K562 (cell line): ENCODE measurements around the gene ANKRD44. TPM values are rescaled to one million over a fixed set of nuclear protein-coding genes. Genes with fewer than 3 reads are reported as not detected.

ENCODE experiments used
- ATAC-seq: fragments of 200-7000 bp; cut with Tn5 transposase; 3 replicates; pipeline ENCODE4 v1.9.1; 2020; ENCODE audit warnings: moderate library complexity
- BruUV-seq: library from RNA; stranded (reverse); fragments of 400-500 nt; replicated peaks from 2 replicates; lab custom pipeline; 2021; lab: Mats Ljungman, UMichigan
- CTCF ChIA-PET: fragments of 300-600 bp; formaldehyde crosslinking; extraction: SDS; loops from one replicate; lab custom pipeline; 2021; ENCODE audit warnings: low intra/inter-chr PET ratio; lab: Yijun Ruan, JAX
- POLR2A ChIA-PET: fragments of 300-600, 350-650 bp; sonication (Branson Sonifier 250); formaldehyde crosslinking; extraction: SDS; loops from one replicate; lab custom pipeline; 2021; ENCODE audit warnings: antibody characterized with exemption, inconsistent platforms; lab: Yijun Ruan, JAX
- DNase-seq, 4 experiments: peaks; one replicate each; pipeline versions ENCODE4 v3.0.0 to v3.0.0-alpha.2; 2011 to 2018; ENCODE audit warnings: low spot score in 3 of 4, mixed read lengths in 3 of 4; ENCODE audit errors: extremely low read depth in 1 of 4
- FAIRE-seq: peaks from 2 replicates; lab custom pipeline; 2011; peaks lifted over from hg19 to GRCh38; lab: Jason Lieb, UNC
- H2AFZ ChIP-seq: 2 replicates; pipeline ENCODE4 v1.6.0; 2011; ENCODE audit warnings: low read depth, low read length, control low read depth, inconsistent platforms
- H3K27ac ChIP-seq: fragments of 200-600 bp; 3 replicates; pipeline ENCODE4 v1.8.0; 2011; ENCODE audit warnings: low read depth, mild to moderate bottlenecking, control low read depth, inconsistent platforms, low read length, moderate library complexity, mixed read lengths; ENCODE audit errors: extremely low read depth
- H3K27me3 ChIP-seq, 2 experiments: fragments of 300-600 bp in 1 of 2; 2 replicates in 1 of 2; 3 replicates in 1 of 2; pipeline versions ENCODE4 v1.6.0 to v1.8.0; 2011; ENCODE audit warnings: inconsistent platforms in 2 of 2, low read length in 2 of 2, mild to moderate bottlenecking in 1 of 2, mixed read lengths in 1 of 2, moderate library complexity in 1 of 2; ENCODE audit not compliant: control insufficient read depth in 2 of 2, insufficient read depth in 2 of 2
- H3K36me3 ChIP-seq: fragments of 300-600 bp; 3 replicates; pipeline ENCODE4 v1.8.0; 2011; ENCODE audit warnings: mild to moderate bottlenecking, low read length, inconsistent platforms; ENCODE audit not compliant: control insufficient read depth, insufficient read depth
- H3K4me1 ChIP-seq, 2 experiments: fragments of 200-600 bp in 1 of 2; replicated peaks in 1 of 2; 2 replicates in 1 of 2; 3 replicates in 1 of 2; pipeline versions ENCODE4 v1.5.1 to v1.8.0; 2011; ENCODE audit warnings: inconsistent platforms in 2 of 2, low read length in 2 of 2, mild to moderate bottlenecking in 1 of 2, mixed read lengths in 1 of 2, moderate library complexity in 1 of 2; ENCODE audit not compliant: control insufficient read depth in 2 of 2, insufficient read depth in 2 of 2
- H3K4me2 ChIP-seq: 2 replicates; pipeline ENCODE4 v1.6.1; 2011; ENCODE audit warnings: low read length, control low read depth, inconsistent platforms, mixed read lengths; ENCODE audit not compliant: insufficient read depth
- H3K4me3 ChIP-seq: fragments of 200-600 bp; sonication (generic), shearing (Covaris generic); 2 replicates; pipeline ENCODE4 v1.5.1; 2016; ENCODE audit warnings: control low read depth, inconsistent platforms
- H3K79me2 ChIP-seq: fragments of 200-600 bp; 3 replicates; pipeline ENCODE4 v1.8.0; 2011; ENCODE audit warnings: low read length, inconsistent platforms; ENCODE audit not compliant: control insufficient read depth, insufficient read depth
- H3K9ac ChIP-seq, 2 experiments: 2 replicates each; pipeline versions ENCODE4 v1.6.0 to v1.6.1; 2011; ENCODE audit warnings: low read depth in 2 of 2, low read length in 2 of 2, control low read depth in 1 of 2, inconsistent platforms in 1 of 2, mild to moderate bottlenecking in 1 of 2, mixed read lengths in 1 of 2; ENCODE audit not compliant: insufficient read depth in 1 of 2
- H3K9me1 ChIP-seq: one replicate; pipeline ENCODE4 v1.6.0; 2011; ENCODE audit warnings: inconsistent platforms, mild to moderate bottlenecking, low read length, moderate library complexity; ENCODE audit not compliant: control insufficient read depth, insufficient read depth
- H3K9me3 ChIP-seq: replicated peaks from 2 replicates; pipeline ENCODE4 v1.5.1; 2011; ENCODE audit warnings: low read depth, low read length, inconsistent platforms; ENCODE audit not compliant: control insufficient read depth, insufficient read depth
- H4K20me1 ChIP-seq: replicated peaks from 2 replicates; pipeline ENCODE4 v1.6.1; 2011; ENCODE audit warnings: low read length, inconsistent platforms, mixed read lengths; ENCODE audit not compliant: control insufficient read depth, insufficient read depth
- ARNT ChIP-seq, 2 experiments: fragments of 450-650 bp; IDR thresholded peaks; 2 replicates each; pipeline ENCODE4 v1.6.1; 2016; ENCODE audit warnings: mild to moderate bottlenecking in 1 of 2
- BRF2 ChIP-seq: IDR thresholded peaks from 3 replicates; pipeline ENCODE4 v1.6.1; 2011; ENCODE audit warnings: borderline replicate concordance, mild to moderate bottlenecking; ENCODE audit not compliant: insufficient read length, insufficient read depth
- GATAD2A ChIP-seq: fragments of 450-650 bp; IDR thresholded peaks from 2 replicates; pipeline ENCODE4 v1.6.1; 2017
- PTTG1 ChIP-seq: fragments of 450-650 bp; IDR thresholded peaks from 2 replicates; pipeline ENCODE4 v1.6.1; 2016; ENCODE audit warnings: low read depth, mild to moderate bottlenecking, missing genetic modification characterization, missing compliant biosample characterization
- RB1 ChIP-seq: fragments of 450-650 bp; IDR thresholded peaks from 2 replicates; pipeline ENCODE4 v1.6.1; 2017; ENCODE audit warnings: low read depth, mild to moderate bottlenecking
- TCF3 ChIP-seq: sonication (generic); formaldehyde crosslinking; IDR thresholded peaks from 2 replicates; pipeline ENCODE4 v1.4.0; 2020; ENCODE audit warnings: mild to moderate bottlenecking, missing genetic modification reagents
- WGBS: fragments of 100-300 bp; shearing (Covaris generic); methylation state at CpG from one replicate; pipeline ENCODE4 v1.1.6; 2016; ENCODE audit warnings: low coverage, mixed read lengths; ENCODE audit not compliant: insufficient coverage; ENCODE audit errors: missing lambda C conversion rate; 5-methylcytosine and 5-hydroxymethylcytosine counted together
- in situ Hi-C: fragments of 300-500 bp; cut with MboI; formaldehyde crosslinking; loops from 4 replicates; pipeline ENCODE4 v1.15.0; 2018; ENCODE audit warnings: inconsistent platforms, mixed read lengths
- intact Hi-C: fragments of 100-400 bp; cut with micrococcal nuclease; formaldehyde crosslinking; loops from 2 replicates; pipeline ENCODE4 v1.14.2; 2022
- polyA plus RNA-seq, 8 experiments: library from polyadenylated mRNA; depleted of rRNA in 4 of 8; stranded (reverse) in 5 of 8; unstranded in 3 of 8; fragments of >200 nt; fragmentation: Nextera tagmentation in 2 of 8; fragmentation: Illumina TruSeq in 1 of 8; extraction: Ambion mirVana in 2 of 8; extraction: Trizol in 1 of 8; gene quantifications; 2 replicates each; pipeline versions ENCODE4 v1.2.1 to v1.2.3, GENCODE V29; 2011 to 2014; ENCODE audit warnings: inconsistent platforms in 1 of 8, missing spikeins in 1 of 8
- total RNA-seq, 7 experiments: library from RNA; depleted of rRNA in 6 of 7; stranded (reverse); fragments of >200 nt in 6 of 7; fragmentation: Illumina TruSeq in 2 of 7; extraction: Trizol in 2 of 7; gene quantifications; 2 replicates each; pipeline versions ENCODE4 v1.2.1 to v1.2.3, GENCODE V29; 2011 to 2021; ENCODE audit warnings: low replicate concordance in 1 of 7
- TF ChIP-seq, protein P1 (sequence below): fragments of 200-800 bp; sonication (Bioruptor generic); IDR thresholded peaks from 2 replicates; pipeline ENCODE4 v1.6.1; 2017; ENCODE audit warnings: missing genetic modification characterization, missing compliant biosample characterization
- TF ChIP-seq, protein P2 (sequence below): sonication (generic); formaldehyde crosslinking; IDR thresholded peaks from 2 replicates; pipeline ENCODE4 v1.8.0; 2023; ENCODE audit warnings: mild to moderate bottlenecking, missing genetic modification reagents
- TF ChIP-seq, protein P3 (sequence below), 2 experiments: fragments of 150-350 bp in 1 of 2; IDR thresholded peaks; 2 replicates each; pipeline ENCODE4 v1.6.1; 2012 to 2016; ENCODE audit warnings: low read depth in 2 of 2, low read length in 2 of 2, mild to moderate bottlenecking in 1 of 2, moderate library complexity in 1 of 2

The ANKRD44 gene
- total and polyA plus RNA-seq, 9 of the 15 experiments (the other 6 are each of a cell fraction or from before 2014, with no cell fraction given) = 0.03 to 0.64 (median 0.07) TPM; not detected in 3

DNA sequence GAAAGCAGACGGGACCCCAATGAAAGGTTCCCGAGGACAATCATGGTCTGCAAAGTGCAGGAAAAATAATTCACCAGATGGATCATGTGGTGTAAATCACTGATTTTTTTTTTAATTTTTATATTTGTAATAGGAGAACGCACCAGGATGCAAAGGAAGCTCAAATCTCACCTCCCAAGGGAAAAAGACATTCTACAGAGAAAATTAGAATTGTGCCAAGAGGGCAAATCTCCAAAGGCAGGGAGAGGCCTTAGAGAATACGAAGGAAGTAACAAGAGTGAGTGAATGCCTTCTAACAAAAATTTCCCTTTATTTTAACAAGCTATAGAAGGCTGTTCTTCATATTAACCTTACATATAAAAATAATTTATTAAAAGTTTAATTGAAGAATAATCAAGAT lies 90.9 kb downstream of the ANKRD44 start (continued):
- TF ChIP-seq BRF2 (no peak), ARNT (IDR thresholded peaks at IDR 0.05) (no peak), GATAD2A (no peak)
- TF ChIP-seq, all 486 proteins: peak for 0

GRCh38 chr2:197217541-197217940 lies 93.0 kb downstream of the ANKRD44 start:
- H3K4me1 ChIP-seq = no peaks in the 10 kb centered on the region
- ATAC-seq = no peak
- H3K27ac ChIP-seq = no peak overlapping the region
- no peaks in the 10 kb centered on the region for H3K36me3 ChIP-seq
- POLR2A ChIA-PET = no interaction called here
- no peak overlapping the region for H2AFZ ChIP-seq
- 0% methylated on average over 2 of the region's 2 CpGs for WGBS
- no peaks in the 10 kb centered on the region; a peak in 1 of 5 replicates for H3K27me3 ChIP-seq
- H3K9me1 ChIP-seq = no peaks in the 10 kb centered on the region
- H3K4me3 ChIP-seq = no peak overlapping the region
- no peak overlapping the region for H3K4me2 ChIP-seq
- no peaks in the 10 kb centered on the region for H3K9me3 ChIP-seq
- in situ Hi-C loops = no loop called here
- no peaks in the 10 kb centered on the region for H4K20me1 ChIP-seq
- H3K9ac ChIP-seq = no peak overlapping the region
- TF ChIP-seq, protein P1, sequence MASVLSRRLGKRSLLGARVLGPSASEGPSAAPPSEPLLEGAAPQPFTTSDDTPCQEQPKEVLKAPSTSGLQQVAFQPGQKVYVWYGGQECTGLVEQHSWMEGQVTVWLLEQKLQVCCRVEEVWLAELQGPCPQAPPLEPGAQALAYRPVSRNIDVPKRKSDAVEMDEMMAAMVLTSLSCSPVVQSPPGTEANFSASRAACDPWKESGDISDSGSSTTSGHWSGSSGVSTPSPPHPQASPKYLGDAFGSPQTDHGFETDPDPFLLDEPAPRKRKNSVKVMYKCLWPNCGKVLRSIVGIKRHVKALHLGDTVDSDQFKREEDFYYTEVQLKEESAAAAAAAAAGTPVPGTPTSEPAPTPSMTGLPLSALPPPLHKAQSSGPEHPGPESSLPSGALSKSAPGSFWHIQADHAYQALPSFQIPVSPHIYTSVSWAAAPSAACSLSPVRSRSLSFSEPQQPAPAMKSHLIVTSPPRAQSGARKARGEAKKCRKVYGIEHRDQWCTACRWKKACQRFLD (CRISPR knock-in tag) = no peak
- TF ChIP-seq TCF3 (CRISPR knock-in tag) = no peak
- TF ChIP-seq, protein P2, sequence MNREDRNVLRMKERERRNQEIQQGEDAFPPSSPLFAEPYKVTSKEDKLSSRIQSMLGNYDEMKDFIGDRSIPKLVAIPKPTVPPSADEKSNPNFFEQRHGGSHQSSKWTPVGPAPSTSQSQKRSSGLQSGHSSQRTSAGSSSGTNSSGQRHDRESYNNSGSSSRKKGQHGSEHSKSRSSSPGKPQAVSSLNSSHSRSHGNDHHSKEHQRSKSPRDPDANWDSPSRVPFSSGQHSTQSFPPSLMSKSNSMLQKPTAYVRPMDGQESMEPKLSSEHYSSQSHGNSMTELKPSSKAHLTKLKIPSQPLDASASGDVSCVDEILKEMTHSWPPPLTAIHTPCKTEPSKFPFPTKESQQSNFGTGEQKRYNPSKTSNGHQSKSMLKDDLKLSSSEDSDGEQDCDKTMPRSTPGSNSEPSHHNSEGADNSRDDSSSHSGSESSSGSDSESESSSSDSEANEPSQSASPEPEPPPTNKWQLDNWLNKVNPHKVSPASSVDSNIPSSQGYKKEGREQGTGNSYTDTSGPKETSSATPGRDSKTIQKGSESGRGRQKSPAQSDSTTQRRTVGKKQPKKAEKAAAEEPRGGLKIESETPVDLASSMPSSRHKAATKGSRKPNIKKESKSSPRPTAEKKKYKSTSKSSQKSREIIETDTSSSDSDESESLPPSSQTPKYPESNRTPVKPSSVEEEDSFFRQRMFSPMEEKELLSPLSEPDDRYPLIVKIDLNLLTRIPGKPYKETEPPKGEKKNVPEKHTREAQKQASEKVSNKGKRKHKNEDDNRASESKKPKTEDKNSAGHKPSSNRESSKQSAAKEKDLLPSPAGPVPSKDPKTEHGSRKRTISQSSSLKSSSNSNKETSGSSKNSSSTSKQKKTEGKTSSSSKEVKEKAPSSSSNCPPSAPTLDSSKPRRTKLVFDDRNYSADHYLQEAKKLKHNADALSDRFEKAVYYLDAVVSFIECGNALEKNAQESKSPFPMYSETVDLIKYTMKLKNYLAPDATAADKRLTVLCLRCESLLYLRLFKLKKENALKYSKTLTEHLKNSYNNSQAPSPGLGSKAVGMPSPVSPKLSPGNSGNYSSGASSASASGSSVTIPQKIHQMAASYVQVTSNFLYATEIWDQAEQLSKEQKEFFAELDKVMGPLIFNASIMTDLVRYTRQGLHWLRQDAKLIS (CRISPR knock-in tag) = no peak
- TF ChIP-seq, protein P3, sequence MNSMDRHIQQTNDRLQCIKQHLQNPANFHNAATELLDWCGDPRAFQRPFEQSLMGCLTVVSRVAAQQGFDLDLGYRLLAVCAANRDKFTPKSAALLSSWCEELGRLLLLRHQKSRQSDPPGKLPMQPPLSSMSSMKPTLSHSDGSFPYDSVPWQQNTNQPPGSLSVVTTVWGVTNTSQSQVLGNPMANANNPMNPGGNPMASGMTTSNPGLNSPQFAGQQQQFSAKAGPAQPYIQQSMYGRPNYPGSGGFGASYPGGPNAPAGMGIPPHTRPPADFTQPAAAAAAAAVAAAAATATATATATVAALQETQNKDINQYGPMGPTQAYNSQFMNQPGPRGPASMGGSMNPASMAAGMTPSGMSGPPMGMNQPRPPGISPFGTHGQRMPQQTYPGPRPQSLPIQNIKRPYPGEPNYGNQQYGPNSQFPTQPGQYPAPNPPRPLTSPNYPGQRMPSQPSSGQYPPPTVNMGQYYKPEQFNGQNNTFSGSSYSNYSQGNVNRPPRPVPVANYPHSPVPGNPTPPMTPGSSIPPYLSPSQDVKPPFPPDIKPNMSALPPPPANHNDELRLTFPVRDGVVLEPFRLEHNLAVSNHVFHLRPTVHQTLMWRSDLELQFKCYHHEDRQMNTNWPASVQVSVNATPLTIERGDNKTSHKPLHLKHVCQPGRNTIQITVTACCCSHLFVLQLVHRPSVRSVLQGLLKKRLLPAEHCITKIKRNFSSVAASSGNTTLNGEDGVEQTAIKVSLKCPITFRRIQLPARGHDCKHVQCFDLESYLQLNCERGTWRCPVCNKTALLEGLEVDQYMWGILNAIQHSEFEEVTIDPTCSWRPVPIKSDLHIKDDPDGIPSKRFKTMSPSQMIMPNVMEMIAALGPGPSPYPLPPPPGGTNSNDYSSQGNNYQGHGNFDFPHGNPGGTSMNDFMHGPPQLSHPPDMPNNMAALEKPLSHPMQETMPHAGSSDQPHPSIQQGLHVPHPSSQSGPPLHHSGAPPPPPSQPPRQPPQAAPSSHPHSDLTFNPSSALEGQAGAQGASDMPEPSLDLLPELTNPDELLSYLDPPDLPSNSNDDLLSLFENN (IDR thresholded peaks at IDR 0.05; ENCODE audit: low read depth in 2 of 2, low read length in 2 of 2) = no peak
- TF ChIP-seq PTTG1 = no peak
- TF ChIP-seq RB1 = no peak
- TF ChIP-seq, all 486 proteins: peak for 0
- no peak for DNase-seq
- no peaks in the 10 kb centered on the region for H3K79me2 ChIP-seq
- intact Hi-C loops = no loop called here
- no peak for FAIRE-seq
- no TSS peak for BruUV-seq
- CTCF ChIA-PET = no interaction called here
